Activated T-helper 17 cell treated with anti-CD3 and anti-CD28 coated beads, Interleukin-2, amount 50 U/mL, for 72 hours (primary cell): ENCODE results near the gene NECAB3. TPM values are rescaled to one million over a fixed set of nuclear protein-coding genes. Genes with fewer than 3 reads are reported as not detected.

Experiments
- ATAC-seq: fragments of 150-1000 bp; cut with Tn5 transposase; replicated peaks from 2 replicates; pipeline ENCODE4 v1.10.0; 2021; ENCODE audit warnings: mild to moderate bottlenecking, moderate library complexity
- H3K27ac Mint-ChIP-seq: one replicate; pipeline ENCODE4 v1.8.0; 2022; ENCODE audit warnings: mixed read lengths
- H3K27me3 Mint-ChIP-seq: one replicate; pipeline ENCODE4 v1.8.0; 2022; ENCODE audit warnings: mixed read lengths
- H3K36me3 Mint-ChIP-seq: one replicate; pipeline ENCODE4 v1.8.0; 2022; ENCODE audit warnings: low read depth, mild to moderate bottlenecking, mixed read lengths
- H3K4me1 Mint-ChIP-seq: one replicate; pipeline ENCODE4 v1.8.0; 2022; ENCODE audit warnings: mixed read lengths
- H3K4me3 Mint-ChIP-seq: one replicate; pipeline ENCODE4 v1.8.0; 2022; ENCODE audit warnings: mild to moderate bottlenecking, mixed read lengths
- H3K9me3 Mint-ChIP-seq: one replicate; pipeline ENCODE4 v1.8.0; 2022; ENCODE audit warnings: mixed read lengths
- total RNA-seq, 2 donors: library from RNA; stranded (reverse); gene quantifications; one replicate each; pipeline ENCODE4 v1.2.3, GENCODE V29; 2022

Gene NECAB3
- 10 to 100 TPM; 20.8 to 26.5 TPM for total RNA-seq

- Mint-ChIP-seq H3K27ac (peak within 1 kb of the TSS; percentile 63), H3K27me3 (no peaks in the 10 kb centered on the region), H3K36me3 (peaks cover 32% of the 10 kb centered on the region), H3K9me3 (no peaks in the 10 kb centered on the region), H3K4me1 (peaks cover 18% of the 10 kb centered on the region), H3K4me3 (peak within 1 kb of the TSS; percentile 77)
- peak; percentile 88 for ATAC-seq
These were observed at the start of gene NECAB3 for GRCh38 chr20:33674294-33675135. NECAB3 (minus strand) TSS chr20:33674428; CDS start chr20:33674352, 76 bp downstream.

- peaks cover 4% of the 10 kb centered on the region for H3K9me3 Mint-ChIP-seq
- no peaks in the 10 kb centered on the region for H3K27me3 Mint-ChIP-seq
- peaks cover 9% of the 10 kb centered on the region for H3K4me1 Mint-ChIP-seq
- no peak for ATAC-seq
- H3K27ac Mint-ChIP-seq = peak overlapping the region; percentile 38
- no peaks in the 10 kb centered on the region for H3K36me3 Mint-ChIP-seq
- peak overlapping the region; percentile 68 for H3K4me3 Mint-ChIP-seq
These were observed 47.3 kb upstream of the NECAB3 start for GRCh38 chr20:33721391-33722140.

GRCh38 chr20:33719989-33720709, 45.9 kb upstream of the NECAB3 start, which contains the start of gene PXMP4:
PXMP4 (minus strand) TSS chr20:33720310; CDS start chr20:33720207, 103 bp downstream.
- H3K36me3 Mint-ChIP-seq = peaks cover 6% of the 10 kb centered on the region
- ATAC-seq = peak; percentile 99
- peaks cover 4% of the 10 kb centered on the region for H3K9me3 Mint-ChIP-seq
- peaks cover 9% of the 10 kb centered on the region for H3K4me1 Mint-ChIP-seq
- H3K27ac Mint-ChIP-seq = peak within 1 kb of the TSS; percentile 49
- H3K4me3 Mint-ChIP-seq = peak within 1 kb of the TSS; percentile 68
- H3K27me3 Mint-ChIP-seq = no peaks in the 10 kb centered on the region

- Mint-ChIP-seq H3K4me3 (peak overlapping the region; percentile 68), H3K9me3 (peaks cover 4% of the 10 kb centered on the region), H3K27ac (peak overlapping the region; percentile 49), H3K4me1 (peaks cover 9% of the 10 kb centered on the region), H3K27me3 (no peaks in the 10 kb centered on the region), H3K36me3 (peaks cover 6% of the 10 kb centered on the region)
- ATAC-seq = no peak
These were observed 45.2 kb upstream of the NECAB3 start for GRCh38 chr20:33719277-33719988.

GRCh38 chr20:33716498-33716897, 42.3 kb upstream of the NECAB3 start:
- no peaks in the 10 kb centered on the region for H3K27me3 Mint-ChIP-seq
- ATAC-seq = no peak
- peaks cover 32% of the 10 kb centered on the region for H3K36me3 Mint-ChIP-seq
- H3K9me3 Mint-ChIP-seq = peaks cover 4% of the 10 kb centered on the region
- no peak overlapping the region for H3K4me3 Mint-ChIP-seq
- peaks cover 9% of the 10 kb centered on the region for H3K4me1 Mint-ChIP-seq
- peak overlapping the region; percentile 48 for H3K27ac Mint-ChIP-seq

- H3K9me3 Mint-ChIP-seq = no peaks in the 10 kb centered on the region
- peaks cover 26% of the 10 kb centered on the region for H3K4me1 Mint-ChIP-seq
- ATAC-seq = no peak
- H3K4me3 Mint-ChIP-seq = no peak overlapping the region
- no peaks in the 10 kb centered on the region for H3K27me3 Mint-ChIP-seq
- H3K36me3 Mint-ChIP-seq = peaks cover 42% of the 10 kb centered on the region
- H3K27ac Mint-ChIP-seq = no peak overlapping the region
These were observed 39.7 kb upstream of the NECAB3 start for GRCh38 chr20:33713865-33714367.

GRCh38 chr20:33711446-33711738, 37.2 kb upstream of the NECAB3 start:
- H3K4me3 Mint-ChIP-seq = no peak overlapping the region
- no peak for ATAC-seq
- H3K27me3 Mint-ChIP-seq = no peaks in the 10 kb centered on the region
- H3K36me3 Mint-ChIP-seq = peaks cover 51% of the 10 kb centered on the region
- H3K27ac Mint-ChIP-seq = peak overlapping the region; percentile 8
- H3K9me3 Mint-ChIP-seq = no peaks in the 10 kb centered on the region
- H3K4me1 Mint-ChIP-seq = peaks cover 21% of the 10 kb centered on the region

GRCh38 chr20:33710681-33711445, 36.6 kb upstream of the NECAB3 start:
- peaks cover 45% of the 10 kb centered on the region for H3K36me3 Mint-ChIP-seq
- H3K4me1 Mint-ChIP-seq = peaks cover 21% of the 10 kb centered on the region
- H3K27ac Mint-ChIP-seq = peak overlapping the region; percentile 8
- no peaks in the 10 kb centered on the region for H3K9me3 Mint-ChIP-seq
- H3K27me3 Mint-ChIP-seq = no peaks in the 10 kb centered on the region
- H3K4me3 Mint-ChIP-seq = no peak overlapping the region
- ATAC-seq = no peak

- H3K36me3 Mint-ChIP-seq = peaks cover 44% of the 10 kb centered on the region
- H3K27me3 Mint-ChIP-seq = no peaks in the 10 kb centered on the region
- H3K9me3 Mint-ChIP-seq = no peaks in the 10 kb centered on the region
- no peak overlapping the region for H3K27ac Mint-ChIP-seq
- H3K4me1 Mint-ChIP-seq = peaks cover 21% of the 10 kb centered on the region
- ATAC-seq = peak; percentile 52
- no peak overlapping the region for H3K4me3 Mint-ChIP-seq
These were observed 35.8 kb upstream of the NECAB3 start for GRCh38 chr20:33709905-33710541.

- Mint-ChIP-seq H3K36me3 (peaks cover 44% of the 10 kb centered on the region), H3K27ac (no peak overlapping the region), H3K4me1 (peaks cover 21% of the 10 kb centered on the region), H3K9me3 (no peaks in the 10 kb centered on the region), H3K4me3 (no peak overlapping the region), H3K27me3 (no peaks in the 10 kb centered on the region)
- ATAC-seq = peak; percentile 78
These were observed 35.2 kb upstream of the NECAB3 start for GRCh38 chr20:33709398-33709797.

- peaks cover 30% of the 10 kb centered on the region for H3K36me3 Mint-ChIP-seq
- no peak overlapping the region for H3K4me3 Mint-ChIP-seq
- peak overlapping the region; percentile 54 for H3K27ac Mint-ChIP-seq
- H3K27me3 Mint-ChIP-seq = no peaks in the 10 kb centered on the region
- no peaks in the 10 kb centered on the region for H3K9me3 Mint-ChIP-seq
- H3K4me1 Mint-ChIP-seq = peaks cover 21% of the 10 kb centered on the region
- no peak for ATAC-seq
These were observed 33.4 kb upstream of the NECAB3 start for GRCh38 chr20:33707668-33708067.

- no peaks in the 10 kb centered on the region for H3K9me3 Mint-ChIP-seq
- peaks cover 4% of the 10 kb centered on the region for H3K4me1 Mint-ChIP-seq
- no peak overlapping the region for H3K4me3 Mint-ChIP-seq
- no peak overlapping the region for H3K27ac Mint-ChIP-seq
- ATAC-seq = no peak
- peaks cover 9% of the 10 kb centered on the region for H3K36me3 Mint-ChIP-seq
- no peaks in the 10 kb centered on the region for H3K27me3 Mint-ChIP-seq
These were observed 30.1 kb upstream of the NECAB3 start for GRCh38 chr20:33704197-33704924.
